ENCODE measurements around the gene P2RX7.

DNA sequence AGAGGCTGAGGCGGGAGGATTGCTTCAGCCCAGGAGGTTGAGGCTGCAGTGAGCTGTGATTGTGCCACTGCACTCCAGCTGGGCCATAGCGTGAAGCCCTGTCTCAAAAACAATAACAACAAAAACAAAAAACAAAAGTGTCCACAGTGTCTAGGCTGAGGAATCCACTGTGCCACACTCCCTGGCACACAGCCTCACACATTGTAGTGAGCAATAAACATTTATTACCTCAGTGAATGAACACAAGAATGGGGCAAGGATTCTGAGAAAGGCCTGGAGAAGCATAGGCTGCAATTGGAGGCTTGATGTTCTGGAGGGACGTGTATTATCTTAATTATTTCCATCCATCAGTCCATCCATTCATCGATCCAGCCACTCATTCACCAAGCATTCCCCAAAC is 17.1 kb upstream of the P2RX7 start:
- TF ChIP-seq, protein P1, sequence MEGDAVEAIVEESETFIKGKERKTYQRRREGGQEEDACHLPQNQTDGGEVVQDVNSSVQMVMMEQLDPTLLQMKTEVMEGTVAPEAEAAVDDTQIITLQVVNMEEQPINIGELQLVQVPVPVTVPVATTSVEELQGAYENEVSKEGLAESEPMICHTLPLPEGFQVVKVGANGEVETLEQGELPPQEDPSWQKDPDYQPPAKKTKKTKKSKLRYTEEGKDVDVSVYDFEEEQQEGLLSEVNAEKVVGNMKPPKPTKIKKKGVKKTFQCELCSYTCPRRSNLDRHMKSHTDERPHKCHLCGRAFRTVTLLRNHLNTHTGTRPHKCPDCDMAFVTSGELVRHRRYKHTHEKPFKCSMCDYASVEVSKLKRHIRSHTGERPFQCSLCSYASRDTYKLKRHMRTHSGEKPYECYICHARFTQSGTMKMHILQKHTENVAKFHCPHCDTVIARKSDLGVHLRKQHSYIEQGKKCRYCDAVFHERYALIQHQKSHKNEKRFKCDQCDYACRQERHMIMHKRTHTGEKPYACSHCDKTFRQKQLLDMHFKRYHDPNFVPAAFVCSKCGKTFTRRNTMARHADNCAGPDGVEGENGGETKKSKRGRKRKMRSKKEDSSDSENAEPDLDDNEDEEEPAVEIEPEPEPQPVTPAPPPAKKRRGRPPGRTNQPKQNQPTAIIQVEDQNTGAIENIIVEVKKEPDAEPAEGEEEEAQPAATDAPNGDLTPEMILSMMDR (conservative IDR thresholded peaks at IDR 0.05; ENCODE audit: low read length): no peak
- TF ChIP-seq EZH2phosphoT487 (IDR thresholded peaks at IDR 0.05; ENCODE audit: borderline replicate concordance, low read depth, low read length): no peak
